ENCODE results near the gene LRPAP1. TPM values are rescaled to one million over a fixed set of nuclear protein-coding genes. Genes with fewer than 3 reads are reported as not detected.

Gene LRPAP1
- total and polyA plus RNA-seq, 2 donors (not counting 1 experiment from before 2014, with no cell fraction given): 64.6 to 86.8 TPM

GRCh38 chr4:3573131-3573530, 40.9 kb upstream of the LRPAP1 start:
- peaks cover 0 to 2% (median 0%) of the 10 kb centered on the region in 4 experiments for H3K27me3 ChIP-seq (replicated peaks in 1 of 4; ENCODE audit: control extremely low read depth in 1 of 4, control insufficient read depth in 3 of 4, insufficient read depth in 4 of 4, low read length in 3 of 4)
- peaks cover 4% of the 10 kb centered on the region for H3K27me3 Mint-ChIP-seq
- no peak overlapping the region for H3K9ac ChIP-seq (ENCODE audit: low read length)
- 94% methylated on average over 12 of the region's 12 CpGs for WGBS (ENCODE audit: insufficient coverage)
- no peak overlapping the region for H3K4me2 ChIP-seq (replicated peaks; ENCODE audit: low read depth, low read length, poor library complexity, severe bottlenecking)
- H3K4me3 Mint-ChIP-seq: no peak overlapping the region
- DNase-seq (no peak), ATAC-seq (ENCODE audit: low read depth) (no peak)
- H3K36me3 ChIP-seq (replicated peaks in 1 of 2; ENCODE audit: control extremely low read depth in 1 of 2, control insufficient read depth in 1 of 2, extremely low read depth in 1 of 2, insufficient read depth in 2 of 2, low read length in 1 of 2): no peaks in the 10 kb centered on the region
- TF ChIP-seq CTCF (IDR thresholded peaks at IDR 0.05) (no peak), EZH2 (IDR thresholded peaks at IDR 0.05; ENCODE audit: borderline replicate concordance, insufficient read depth, low read depth, low read length, poor library complexity, severe bottlenecking) (no peak)
- POLR2A ChIA-PET: no interaction called here
- CTCF ChIA-PET: no interaction called here
- no peak overlapping the region for H3K4me3 ChIP-seq (ENCODE audit: control extremely low read depth in 1 of 5, extremely low read depth in 1 of 5, insufficient read depth in 1 of 5, low read depth in 2 of 5, low read length in 4 of 5)
- no peaks in the 10 kb centered on the region for H3K79me2 ChIP-seq (ENCODE audit: control insufficient read depth, insufficient read depth, low read length)
- H4K20me1 ChIP-seq (ENCODE audit: control insufficient read depth, insufficient read depth, low read length, poor library complexity, severe bottlenecking): no peaks in the 10 kb centered on the region
- H2AFZ ChIP-seq (ENCODE audit: insufficient read depth, low read depth, low read length, poor library complexity, severe bottlenecking): no peak overlapping the region
- no peaks in the 10 kb centered on the region for H3K9me3 ChIP-seq (ENCODE audit: control extremely low read depth in 1 of 3, control insufficient read depth in 2 of 3, insufficient read depth in 1 of 3, low read length in 2 of 3)
- intact Hi-C loops (cut with micrococcal nuclease): no loop called here
- H3K4me1 Mint-ChIP-seq: no peaks in the 10 kb centered on the region
- no peaks in the 10 kb centered on the region for H3K4me1 ChIP-seq (ENCODE audit: control insufficient read depth in 2 of 2, insufficient read depth in 2 of 2, low read length in 2 of 2)
- H3K27ac ChIP-seq (ENCODE audit: low read length in 2 of 2): no peak overlapping the region
- no peak overlapping the region for H3K27ac Mint-ChIP-seq
- no peaks in the 10 kb centered on the region for H3K9me3 Mint-ChIP-seq (ENCODE audit: insufficient read depth)

- no peak overlapping the region for H3K9ac ChIP-seq (ENCODE audit: low read length)
- WGBS (ENCODE audit: insufficient coverage): 66% methylated on average over 13 of the region's 13 CpGs
- POLR2A ChIA-PET: no interaction called here
- DNase-seq (no peak), ATAC-seq (ENCODE audit: low read depth) (no peak)
- no peaks in the 10 kb centered on the region for H3K36me3 ChIP-seq (replicated peaks in 1 of 2; ENCODE audit: control extremely low read depth in 1 of 2, control insufficient read depth in 1 of 2, extremely low read depth in 1 of 2, insufficient read depth in 2 of 2, low read length in 1 of 2)
- no peaks in the 10 kb centered on the region for H3K27me3 Mint-ChIP-seq
- H3K27me3 ChIP-seq (replicated peaks in 1 of 4; ENCODE audit: control extremely low read depth in 1 of 4, control insufficient read depth in 3 of 4, insufficient read depth in 4 of 4, low read length in 3 of 4): peaks cover 0 to 2% (median 0%) of the 10 kb centered on the region in 4 experiments
- intact Hi-C loops (cut with micrococcal nuclease): no loop called here
- no peaks in the 10 kb centered on the region for H3K4me1 ChIP-seq (ENCODE audit: control insufficient read depth in 2 of 2, insufficient read depth in 2 of 2, low read length in 2 of 2)
- no peak overlapping the region for H2AFZ ChIP-seq (ENCODE audit: insufficient read depth, low read depth, low read length, poor library complexity, severe bottlenecking)
- TF ChIP-seq CTCF (IDR thresholded peaks at IDR 0.05) (no peak), EZH2 (IDR thresholded peaks at IDR 0.05; ENCODE audit: borderline replicate concordance, insufficient read depth, low read depth, low read length, poor library complexity, severe bottlenecking) (no peak)
- no peak overlapping the region for H3K27ac ChIP-seq (ENCODE audit: low read length in 2 of 2)
- H3K4me1 Mint-ChIP-seq: no peaks in the 10 kb centered on the region
- CTCF ChIA-PET: no interaction called here
- no peak overlapping the region for H3K4me3 Mint-ChIP-seq
- H3K79me2 ChIP-seq (ENCODE audit: control insufficient read depth, insufficient read depth, low read length): no peaks in the 10 kb centered on the region
- no peak overlapping the region for H3K4me2 ChIP-seq (replicated peaks; ENCODE audit: low read depth, low read length, poor library complexity, severe bottlenecking)
- H3K27ac Mint-ChIP-seq: peak overlapping the region; percentile 32
- no peaks in the 10 kb centered on the region for H3K9me3 ChIP-seq (ENCODE audit: control extremely low read depth in 1 of 3, control insufficient read depth in 2 of 3, insufficient read depth in 1 of 3, low read length in 2 of 3)
- H3K9me3 Mint-ChIP-seq (ENCODE audit: insufficient read depth): no peaks in the 10 kb centered on the region
- H3K4me3 ChIP-seq (ENCODE audit: control extremely low read depth in 1 of 5, extremely low read depth in 1 of 5, insufficient read depth in 1 of 5, low read depth in 2 of 5, low read length in 4 of 5): no peak overlapping the region
- H4K20me1 ChIP-seq (ENCODE audit: control insufficient read depth, insufficient read depth, low read length, poor library complexity, severe bottlenecking): no peaks in the 10 kb centered on the region
These were observed 40.1 kb upstream of the LRPAP1 start for GRCh38 chr4:3572363-3572762.
